GM12878 (cell line): ENCODE measurements around the gene RND1. TPM values are rescaled to one million over a fixed set of nuclear protein-coding genes. Genes with fewer than 3 reads are reported as not detected.
A peak's percentile ranks its signal among the peaks of the same experiment; 100 is the strongest.

Source experiments
- ATF7 ChIP-seq: fragments of 450-650 bp; IDR thresholded peaks from 2 replicates; pipeline ENCODE4 v1.6.1; 2016; ENCODE audit warnings: low read depth, mild to moderate bottlenecking
- BMI1 ChIP-seq: fragments of 450-650 bp; IDR thresholded peaks from 2 replicates; pipeline ENCODE4 v1.6.1; 2016; ENCODE audit warnings: mild to moderate bottlenecking, moderate library complexity, borderline replicate concordance
- FOXM1 ChIP-seq: IDR thresholded peaks from 2 replicates; pipeline ENCODE4 v1.6.1; 2012; ENCODE audit warnings: low read depth, mild to moderate bottlenecking, inconsistent platforms, low read length, moderate library complexity
- JUNB ChIP-seq: IDR thresholded peaks from 2 replicates; pipeline ENCODE4 v1.6.1; 2016; ENCODE audit warnings: antibody characterized with exemption, mild to moderate bottlenecking
- MXI1 ChIP-seq: fragments of 150-350 bp; IDR thresholded peaks from 2 replicates; pipeline ENCODE4 v1.6.1; 2011; ENCODE audit warnings: low read depth, mild to moderate bottlenecking, inconsistent platforms, low read length, improper control_type of control experiment
- MYB ChIP-seq: fragments of 150-350 bp; IDR thresholded peaks from 2 replicates; pipeline ENCODE4 v1.6.1; 2014; ENCODE audit warnings: mild to moderate bottlenecking, low read depth, low read length, borderline replicate concordance
- NR2C2 ChIP-seq: IDR thresholded peaks from 2 replicates; pipeline ENCODE4 v1.6.1; 2011; ENCODE audit warnings: borderline replicate concordance, low read depth; ENCODE audit not compliant: control insufficient read depth, insufficient read length
- PAX8 ChIP-seq: fragments of 450-650 bp; IDR thresholded peaks from 2 replicates; pipeline ENCODE4 v1.6.1; 2017; ENCODE audit warnings: mild to moderate bottlenecking, moderate library complexity
- RAD21 ChIP-seq: IDR thresholded peaks from 2 replicates; pipeline ENCODE4 v1.6.1; 2011; ENCODE audit warnings: mild to moderate bottlenecking, low read depth, low read length, moderate library complexity; ENCODE audit not compliant: insufficient read depth
- RAD51 ChIP-seq: fragments of 450-650 bp; IDR thresholded peaks from 2 replicates; pipeline ENCODE4 v1.6.1; 2016; ENCODE audit warnings: moderate library complexity, mild to moderate bottlenecking, inconsistent platforms
- RFX5 ChIP-seq: IDR thresholded peaks from 2 replicates; pipeline ENCODE4 v1.6.1; 2011; ENCODE audit warnings: low read depth, low read length, improper control_type of control experiment
- SUZ12 ChIP-seq: fragments of 200-600 bp; sonication (generic); IDR thresholded peaks from one replicate; pipeline ENCODE4 v1.6.1; 2018; ENCODE audit warnings: antibody characterized with exemption, mild to moderate bottlenecking; ENCODE audit not compliant: unreplicated experiment
- TARDBP ChIP-seq: IDR thresholded peaks from 2 replicates; pipeline ENCODE4 v1.6.1; 2016; ENCODE audit warnings: borderline replicate concordance
- polyA plus RNA-seq, 11 experiments: library from polyadenylated mRNA; depleted of rRNA in 4 of 11; unstranded in 6 of 11; stranded (reverse) in 5 of 11; fragments of >200 nt; fragmentation: Nextera tagmentation in 4 of 11; fragmentation: Illumina TruSeq in 1 of 11; extraction: Ambion mirVana in 4 of 11; extraction: Trizol in 1 of 11; gene quantifications; 1 replicate in 1 of 11; 2 replicates in 10 of 11; pipeline versions ENCODE4 v1.2.1 to v1.2.3, GENCODE V29; 2011 to 2016; ENCODE audit warnings: inconsistent platforms in 2 of 11, missing spikeins in 2 of 11, low read depth in 1 of 11
- total RNA-seq, 4 experiments: library from RNA; depleted of rRNA in 3 of 4; stranded (reverse); fragments of >200 nt in 3 of 4; fragmentation: Illumina TruSeq in 1 of 4; extraction: Trizol in 1 of 4; gene quantifications; 2 replicates each; pipeline versions ENCODE4 v1.2.1 to v1.2.3, GENCODE V29; 2013 to 2021
- TF ChIP-seq, protein P1 (sequence below): fragments of 450-650 bp; IDR thresholded peaks from 2 replicates; pipeline ENCODE4 v1.6.1; 2018; ENCODE audit warnings: borderline replicate concordance, mild to moderate bottlenecking; ENCODE audit not compliant: partially characterized antibody
- TF ChIP-seq, protein P2 (sequence below): fragments of 450-650 bp; formaldehyde crosslinking; IDR thresholded peaks from 2 replicates; pipeline ENCODE4 v1.4.0; 2020; ENCODE audit warnings: mild to moderate bottlenecking, moderate library complexity
- TF ChIP-seq, protein P3 (sequence below): IDR thresholded peaks from 2 replicates; pipeline ENCODE4 v1.6.1; 2012; ENCODE audit warnings: low read length, inconsistent platforms
- TF ChIP-seq, protein P4 (sequence below): fragments of 150-350 bp; IDR thresholded peaks from 2 replicates; pipeline ENCODE4 v1.6.1; 2016; ENCODE audit warnings: low read depth, low read length

The RND1 gene
- total and polyA plus RNA-seq, 10 of the 15 experiments (the other 5 are each of a cell fraction or from before 2014, with no cell fraction given), result 0.24 to 5.1 (median 1.5) TPM

DNA sequence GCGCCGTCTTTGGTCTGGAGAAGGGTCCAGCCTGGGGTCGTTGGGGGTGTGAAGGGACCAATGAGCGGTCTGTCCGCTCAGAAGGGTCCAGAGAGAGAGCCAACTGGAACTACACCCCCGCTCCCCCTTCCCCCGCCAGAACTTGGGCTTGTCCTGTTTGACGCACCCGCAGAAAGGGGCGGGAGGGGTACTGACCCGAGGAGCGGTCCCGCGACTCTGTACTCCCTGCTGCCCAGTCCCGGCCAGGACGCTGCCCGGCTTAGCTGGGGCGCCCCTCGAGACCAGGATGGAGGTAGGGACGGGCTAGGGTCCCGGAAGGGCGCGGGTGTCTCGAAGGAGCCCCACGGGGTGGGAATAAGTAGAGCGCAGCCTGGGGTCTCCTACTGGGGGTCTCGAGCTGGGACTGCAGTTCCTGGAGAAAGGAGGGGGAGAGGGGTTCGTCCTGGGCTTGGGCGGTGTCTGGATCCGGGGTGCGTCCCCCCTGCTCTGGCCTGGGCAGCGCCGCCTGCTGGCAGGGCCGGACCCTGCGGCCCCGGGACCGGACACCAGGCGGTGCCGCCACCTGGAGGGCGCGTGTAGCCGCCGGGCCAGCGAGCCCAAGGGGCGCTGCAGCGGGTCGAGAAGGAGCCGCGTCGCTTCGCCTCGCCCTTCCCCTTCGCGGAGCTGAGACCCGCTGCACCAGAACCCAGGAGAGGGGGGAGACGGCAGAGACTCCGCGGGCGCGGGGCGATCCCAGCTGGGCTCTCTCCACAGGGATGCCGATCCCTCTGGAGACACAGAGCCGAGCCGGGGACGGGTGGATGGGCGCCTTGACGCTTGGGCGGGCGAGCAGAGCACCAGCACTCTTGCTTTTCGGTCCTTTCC lies 51.2 kb downstream of the RND1 start (continued):
- TF ChIP-seq NR2C2 (no peak), ATF7 (0 out of 2 replicates have a peak, but pooled peaks have one; percentile 9), FOXM1 (peak; percentile 34; the same call in 1 of the 2 replicates), JUNB (no peak), RAD21 (peak; percentile 27), TARDBP (no peak), RFX5 (0 out of 2 replicates have a peak, but pooled peaks have one; percentile 9), PAX8 (no peak), MXI1 (peak; percentile 88), RAD51 (no peak), MYB (no peak), BMI1 (no peak), SUZ12 (no peak)
- TF ChIP-seq, protein P1, sequence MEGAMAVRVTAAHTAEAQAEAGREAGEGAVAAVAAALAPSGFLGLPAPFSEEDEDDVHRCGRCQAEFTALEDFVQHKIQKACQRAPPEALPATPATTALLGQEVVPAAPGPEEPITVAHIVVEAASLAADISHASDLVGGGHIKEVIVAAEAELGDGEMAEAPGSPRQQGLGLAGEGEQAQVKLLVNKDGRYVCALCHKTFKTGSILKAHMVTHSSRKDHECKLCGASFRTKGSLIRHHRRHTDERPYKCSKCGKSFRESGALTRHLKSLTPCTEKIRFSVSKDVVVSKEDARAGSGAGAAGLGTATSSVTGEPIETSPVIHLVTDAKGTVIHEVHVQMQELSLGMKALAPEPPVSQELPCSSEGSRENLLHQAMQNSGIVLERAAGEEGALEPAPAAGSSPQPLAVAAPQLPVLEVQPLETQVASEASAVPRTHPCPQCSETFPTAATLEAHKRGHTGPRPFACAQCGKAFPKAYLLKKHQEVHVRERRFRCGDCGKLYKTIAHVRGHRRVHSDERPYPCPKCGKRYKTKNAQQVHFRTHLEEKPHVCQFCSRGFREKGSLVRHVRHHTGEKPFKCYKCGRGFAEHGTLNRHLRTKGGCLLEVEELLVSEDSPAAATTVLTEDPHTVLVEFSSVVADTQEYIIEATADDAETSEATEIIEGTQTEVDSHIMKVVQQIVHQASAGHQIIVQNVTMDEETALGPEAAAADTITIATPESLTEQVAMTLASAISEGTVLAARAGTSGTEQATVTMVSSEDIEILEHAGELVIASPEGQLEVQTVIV, result no peak
- TF ChIP-seq, protein P2, sequence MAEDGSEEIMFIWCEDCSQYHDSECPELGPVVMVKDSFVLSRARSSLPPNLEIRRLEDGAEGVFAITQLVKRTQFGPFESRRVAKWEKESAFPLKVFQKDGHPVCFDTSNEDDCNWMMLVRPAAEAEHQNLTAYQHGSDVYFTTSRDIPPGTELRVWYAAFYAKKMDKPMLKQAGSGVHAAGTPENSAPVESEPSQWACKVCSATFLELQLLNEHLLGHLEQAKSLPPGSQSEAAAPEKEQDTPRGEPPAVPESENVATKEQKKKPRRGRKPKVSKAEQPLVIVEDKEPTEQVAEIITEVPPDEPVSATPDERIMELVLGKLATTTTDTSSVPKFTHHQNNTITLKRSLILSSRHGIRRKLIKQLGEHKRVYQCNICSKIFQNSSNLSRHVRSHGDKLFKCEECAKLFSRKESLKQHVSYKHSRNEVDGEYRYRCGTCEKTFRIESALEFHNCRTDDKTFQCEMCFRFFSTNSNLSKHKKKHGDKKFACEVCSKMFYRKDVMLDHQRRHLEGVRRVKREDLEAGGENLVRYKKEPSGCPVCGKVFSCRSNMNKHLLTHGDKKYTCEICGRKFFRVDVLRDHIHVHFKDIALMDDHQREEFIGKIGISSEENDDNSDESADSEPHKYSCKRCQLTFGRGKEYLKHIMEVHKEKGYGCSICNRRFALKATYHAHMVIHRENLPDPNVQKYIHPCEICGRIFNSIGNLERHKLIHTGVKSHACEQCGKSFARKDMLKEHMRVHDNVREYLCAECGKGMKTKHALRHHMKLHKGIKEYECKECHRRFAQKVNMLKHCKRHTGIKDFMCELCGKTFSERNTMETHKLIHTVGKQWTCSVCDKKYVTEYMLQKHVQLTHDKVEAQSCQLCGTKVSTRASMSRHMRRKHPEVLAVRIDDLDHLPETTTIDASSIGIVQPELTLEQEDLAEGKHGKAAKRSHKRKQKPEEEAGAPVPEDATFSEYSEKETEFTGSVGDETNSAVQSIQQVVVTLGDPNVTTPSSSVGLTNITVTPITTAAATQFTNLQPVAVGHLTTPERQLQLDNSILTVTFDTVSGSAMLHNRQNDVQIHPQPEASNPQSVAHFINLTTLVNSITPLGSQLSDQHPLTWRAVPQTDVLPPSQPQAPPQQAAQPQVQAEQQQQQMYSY (CRISPR knock-in tag), result no peak
- TF ChIP-seq, protein P3, sequence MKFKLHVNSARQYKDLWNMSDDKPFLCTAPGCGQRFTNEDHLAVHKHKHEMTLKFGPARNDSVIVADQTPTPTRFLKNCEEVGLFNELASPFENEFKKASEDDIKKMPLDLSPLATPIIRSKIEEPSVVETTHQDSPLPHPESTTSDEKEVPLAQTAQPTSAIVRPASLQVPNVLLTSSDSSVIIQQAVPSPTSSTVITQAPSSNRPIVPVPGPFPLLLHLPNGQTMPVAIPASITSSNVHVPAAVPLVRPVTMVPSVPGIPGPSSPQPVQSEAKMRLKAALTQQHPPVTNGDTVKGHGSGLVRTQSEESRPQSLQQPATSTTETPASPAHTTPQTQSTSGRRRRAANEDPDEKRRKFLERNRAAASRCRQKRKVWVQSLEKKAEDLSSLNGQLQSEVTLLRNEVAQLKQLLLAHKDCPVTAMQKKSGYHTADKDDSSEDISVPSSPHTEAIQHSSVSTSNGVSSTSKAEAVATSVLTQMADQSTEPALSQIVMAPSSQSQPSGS, result no peak
- TF ChIP-seq, protein P4, sequence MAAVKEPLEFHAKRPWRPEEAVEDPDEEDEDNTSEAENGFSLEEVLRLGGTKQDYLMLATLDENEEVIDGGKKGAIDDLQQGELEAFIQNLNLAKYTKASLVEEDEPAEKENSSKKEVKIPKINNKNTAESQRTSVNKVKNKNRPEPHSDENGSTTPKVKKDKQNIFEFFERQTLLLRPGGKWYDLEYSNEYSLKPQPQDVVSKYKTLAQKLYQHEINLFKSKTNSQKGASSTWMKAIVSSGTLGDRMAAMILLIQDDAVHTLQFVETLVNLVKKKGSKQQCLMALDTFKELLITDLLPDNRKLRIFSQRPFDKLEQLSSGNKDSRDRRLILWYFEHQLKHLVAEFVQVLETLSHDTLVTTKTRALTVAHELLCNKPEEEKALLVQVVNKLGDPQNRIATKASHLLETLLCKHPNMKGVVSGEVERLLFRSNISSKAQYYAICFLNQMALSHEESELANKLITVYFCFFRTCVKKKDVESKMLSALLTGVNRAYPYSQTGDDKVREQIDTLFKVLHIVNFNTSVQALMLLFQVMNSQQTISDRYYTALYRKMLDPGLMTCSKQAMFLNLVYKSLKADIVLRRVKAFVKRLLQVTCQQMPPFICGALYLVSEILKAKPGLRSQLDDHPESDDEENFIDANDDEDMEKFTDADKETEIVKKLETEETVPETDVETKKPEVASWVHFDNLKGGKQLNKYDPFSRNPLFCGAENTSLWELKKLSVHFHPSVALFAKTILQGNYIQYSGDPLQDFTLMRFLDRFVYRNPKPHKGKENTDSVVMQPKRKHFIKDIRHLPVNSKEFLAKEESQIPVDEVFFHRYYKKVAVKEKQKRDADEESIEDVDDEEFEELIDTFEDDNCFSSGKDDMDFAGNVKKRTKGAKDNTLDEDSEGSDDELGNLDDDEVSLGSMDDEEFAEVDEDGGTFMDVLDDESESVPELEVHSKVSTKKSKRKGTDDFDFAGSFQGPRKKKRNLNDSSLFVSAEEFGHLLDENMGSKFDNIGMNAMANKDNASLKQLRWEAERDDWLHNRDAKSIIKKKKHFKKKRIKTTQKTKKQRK, result no peak
